HFFc6 (cell line): ENCODE measurements around the gene EN2. TPM values are rescaled to one million over a fixed set of nuclear protein-coding genes. Genes with fewer than 3 reads are reported as not detected.

Experiments
- DNase-seq: peaks from one replicate; pipeline ENCODE4 v3.0.0-alpha.2; 2018
- H3K27ac Mint-ChIP-seq: 2 replicates; pipeline ENCODE4 v1.8.0; 2020; ENCODE audit warnings: mild to moderate bottlenecking, mixed read lengths
- H3K27me3 Mint-ChIP-seq: 2 replicates; pipeline ENCODE4 v1.8.0; 2021; ENCODE audit warnings: mild to moderate bottlenecking, moderate library complexity, mixed read lengths; ENCODE audit not compliant: insufficient read depth
- H3K36me3 Mint-ChIP-seq: 2 replicates; pipeline ENCODE4 v1.8.0; 2021; ENCODE audit warnings: low read depth, mixed read lengths
- H3K4me1 Mint-ChIP-seq: 2 replicates; pipeline ENCODE4 v1.8.0; 2020; ENCODE audit warnings: low read depth, mixed read lengths
- H3K4me3 Mint-ChIP-seq: 2 replicates; pipeline ENCODE4 v1.8.0; 2020; ENCODE audit warnings: mild to moderate bottlenecking, moderate library complexity, mixed read lengths
- H3K9me3 Mint-ChIP-seq: 2 replicates; pipeline ENCODE4 v1.8.0; 2020; ENCODE audit warnings: mild to moderate bottlenecking, mixed read lengths
- CTCF ChIP-seq: fragments of 200-600 bp; sonication (generic); IDR thresholded peaks from 2 replicates; pipeline ENCODE4 v1.5.0; 2021; ENCODE audit warnings: antibody characterized with exemption, mild to moderate bottlenecking
- long read RNA-seq: library from polyadenylated mRNA; unstranded; transcript quantifications from one replicate; pipeline ENCODE4 v2.0.0, GENCODE V29; 2019
- total RNA-seq, 6 experiments: library from RNA; stranded (reverse); fragmentation: NEBNext Ultra II Directional; extraction: Animal tissue kit (Norgen Biotek cat#: 25700); gene quantifications; 2 replicates in 1 of 6; 3 replicates in 5 of 6; pipeline ENCODE4 v1.2.3, GENCODE V29; 2021

Gene EN2
- not detected for total RNA-seq
- long read RNA-seq = 0 reads

GRCh38 chr7:155458111-155458877 lies at the start of gene EN2:
Gene EN2, plus strand, starts transcription at chr7:155458129. Its CDS starts 249 bp downstream, at chr7:155458378.
- no peak for DNase-seq
- Mint-ChIP-seq H3K27ac (no peak within 1 kb of the TSS), H3K4me1 (no peaks in the 10 kb centered on the region), H3K36me3 (no peaks in the 10 kb centered on the region), H3K27me3 (peaks cover 68% of the 10 kb centered on the region), H3K4me3 (no peak within 1 kb of the TSS), H3K9me3 (no peaks in the 10 kb centered on the region)
- TF ChIP-seq CTCF = no peak

GRCh38 chr7:155408651-155409586 lies 49.0 kb upstream of the EN2 start:
- H3K27me3 Mint-ChIP-seq = peaks cover 26% of the 10 kb centered on the region
- no peak for DNase-seq

GRCh38 chr7:155409980-155410379 lies 47.9 kb upstream of the EN2 start:
- no peak for TF ChIP-seq CTCF
- H3K36me3 Mint-ChIP-seq = no peaks in the 10 kb centered on the region
- no peaks in the 10 kb centered on the region; the same call in 1 of the 2 replicates for H3K9me3 Mint-ChIP-seq
- DNase-seq = no peak
- no peaks in the 10 kb centered on the region for H3K4me1 Mint-ChIP-seq
- H3K27me3 Mint-ChIP-seq = peaks cover 26% of the 10 kb centered on the region
- H3K27ac Mint-ChIP-seq = no peak overlapping the region
- H3K4me3 Mint-ChIP-seq = no peak overlapping the region

More at GRCh38 chr7:155408651-155409586, 49.0 kb upstream of the EN2 start:
- Mint-ChIP-seq H3K4me1 (no peaks in the 10 kb centered on the region), H3K27ac (no peak overlapping the region), H3K36me3 (no peaks in the 10 kb centered on the region), H3K4me3 (no peak overlapping the region), H3K9me3 (no peaks in the 10 kb centered on the region; the same call in 1 of the 2 replicates)
- TF ChIP-seq CTCF = no peak

GRCh38 chr7:155410431-155410830 lies 47.5 kb upstream of the EN2 start:
- no peak for TF ChIP-seq CTCF
- DNase-seq = no peak
- Mint-ChIP-seq H3K9me3 (no peaks in the 10 kb centered on the region; the same call in 1 of the 2 replicates), H3K4me3 (no peak overlapping the region), H3K36me3 (no peaks in the 10 kb centered on the region), H3K27me3 (peaks cover 24% of the 10 kb centered on the region), H3K4me1 (no peaks in the 10 kb centered on the region), H3K27ac (no peak overlapping the region)

GRCh38 chr7:155411718-155412415 lies 46.1 kb upstream of the EN2 start:
- DNase-seq = no peak
- peaks cover 17% of the 10 kb centered on the region for H3K27me3 Mint-ChIP-seq
- no peaks in the 10 kb centered on the region; the same call in 1 of the 2 replicates for H3K9me3 Mint-ChIP-seq
- no peak for TF ChIP-seq CTCF
- H3K4me1 Mint-ChIP-seq = no peaks in the 10 kb centered on the region
- H3K36me3 Mint-ChIP-seq = no peaks in the 10 kb centered on the region
- no peak overlapping the region for H3K27ac Mint-ChIP-seq
- no peak overlapping the region for H3K4me3 Mint-ChIP-seq
